ENCODE measurements around the gene KNOP1.
"Not testable (repeated sequence)": the region's sequence is repeated elsewhere in the genome, so short reads cannot be mapped to it uniquely, and the experiment has no call there.

Gene KNOP1

DNA sequence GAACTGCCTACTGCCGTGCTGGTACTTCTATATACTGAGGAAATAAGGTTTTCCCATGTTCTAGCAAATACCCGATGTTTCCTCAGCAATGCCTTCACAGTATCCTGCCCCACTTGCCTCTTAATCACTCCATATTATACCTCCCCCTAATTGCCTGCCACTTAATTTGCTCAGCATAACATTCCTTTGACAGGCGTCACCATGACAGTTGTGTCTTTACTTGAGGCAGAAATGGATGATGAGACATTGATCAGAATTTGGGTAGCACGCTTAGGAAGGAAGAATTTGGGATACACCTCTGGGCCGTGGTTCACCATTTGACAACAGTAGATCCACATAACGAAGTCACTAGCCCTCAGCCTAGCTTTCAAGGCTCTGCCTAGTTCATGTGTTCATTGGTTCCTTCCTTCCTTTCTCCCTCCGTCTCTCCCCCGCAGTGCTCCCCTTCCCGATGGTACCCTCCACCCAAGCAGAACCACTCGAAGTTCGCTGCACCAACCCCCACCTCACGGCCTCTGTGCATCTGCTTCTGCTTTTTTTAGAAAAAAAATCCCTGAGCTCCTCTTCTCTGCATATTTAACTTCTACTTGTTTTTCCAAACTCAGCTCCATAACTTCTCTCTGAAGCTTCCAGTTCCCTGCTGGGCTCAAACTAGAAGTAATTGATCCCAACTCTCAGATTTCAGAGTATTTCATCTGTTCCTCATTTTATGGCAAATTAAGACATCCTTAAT is 19.4 kb upstream of the KNOP1 start:
- DNase-seq = no peak

DNA sequence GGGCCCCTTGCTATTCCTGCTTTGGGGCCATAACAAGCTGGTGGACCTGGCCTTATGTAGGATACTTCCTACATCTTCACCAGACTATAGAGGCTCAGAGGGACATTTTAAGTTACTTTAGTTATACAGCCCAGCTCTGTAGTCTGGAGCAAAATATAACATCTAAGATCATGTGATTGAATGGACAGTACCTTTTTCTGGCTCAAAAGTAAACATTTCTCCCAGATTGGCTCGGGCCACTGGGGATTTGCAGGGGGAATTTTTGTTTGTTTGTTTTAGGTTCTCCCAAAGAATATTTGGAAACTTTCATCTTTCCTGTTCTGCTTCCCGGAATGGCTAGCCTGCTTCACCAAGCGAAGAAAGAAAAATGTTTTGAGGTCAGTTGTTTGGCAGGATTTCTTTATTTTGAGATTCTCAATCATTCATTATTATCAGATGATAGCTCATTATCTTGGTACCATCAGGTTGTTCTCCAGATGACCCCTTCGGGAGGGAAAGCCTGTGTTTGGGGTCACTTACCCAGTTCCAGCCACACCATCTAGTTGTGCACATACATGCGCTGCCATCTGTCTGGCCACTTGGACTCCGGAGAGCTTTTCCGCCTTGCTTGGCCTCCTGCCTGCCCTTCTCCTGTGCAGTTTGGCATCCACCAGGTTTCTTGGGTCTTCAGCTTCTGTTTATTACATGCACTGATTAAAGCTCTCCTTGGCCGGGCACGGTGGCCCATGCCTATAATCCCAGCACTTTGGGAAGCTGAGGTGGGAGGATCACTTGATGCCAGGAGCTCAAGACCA is 17.2 kb upstream of the KNOP1 start:
- no peak for DNase-seq

GRCh38 chr16:19733551-19733950 is 15.5 kb upstream of the KNOP1 start:
- DNase-seq = no peak

DNA sequence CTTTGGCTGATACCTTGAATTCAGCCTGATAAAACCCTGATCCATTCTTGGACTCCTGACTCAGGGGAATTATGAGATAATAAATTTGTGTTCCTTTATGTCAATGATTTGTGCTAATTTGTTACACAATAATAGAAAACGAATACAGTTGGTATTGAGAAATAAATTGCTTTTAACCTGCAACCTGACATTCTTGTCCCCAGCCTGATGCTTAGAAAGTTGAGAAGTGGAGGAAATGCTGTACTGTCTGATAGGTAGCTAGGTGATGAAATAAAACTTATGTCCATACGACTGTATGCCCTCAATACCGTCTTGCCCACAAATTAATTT is 10.6 kb upstream of the KNOP1 start:
- DNase-seq = no peak

GRCh38 chr16:19722981-19723380 is 5.0 kb upstream of the KNOP1 start:
- DNase-seq = no peak

DNA sequence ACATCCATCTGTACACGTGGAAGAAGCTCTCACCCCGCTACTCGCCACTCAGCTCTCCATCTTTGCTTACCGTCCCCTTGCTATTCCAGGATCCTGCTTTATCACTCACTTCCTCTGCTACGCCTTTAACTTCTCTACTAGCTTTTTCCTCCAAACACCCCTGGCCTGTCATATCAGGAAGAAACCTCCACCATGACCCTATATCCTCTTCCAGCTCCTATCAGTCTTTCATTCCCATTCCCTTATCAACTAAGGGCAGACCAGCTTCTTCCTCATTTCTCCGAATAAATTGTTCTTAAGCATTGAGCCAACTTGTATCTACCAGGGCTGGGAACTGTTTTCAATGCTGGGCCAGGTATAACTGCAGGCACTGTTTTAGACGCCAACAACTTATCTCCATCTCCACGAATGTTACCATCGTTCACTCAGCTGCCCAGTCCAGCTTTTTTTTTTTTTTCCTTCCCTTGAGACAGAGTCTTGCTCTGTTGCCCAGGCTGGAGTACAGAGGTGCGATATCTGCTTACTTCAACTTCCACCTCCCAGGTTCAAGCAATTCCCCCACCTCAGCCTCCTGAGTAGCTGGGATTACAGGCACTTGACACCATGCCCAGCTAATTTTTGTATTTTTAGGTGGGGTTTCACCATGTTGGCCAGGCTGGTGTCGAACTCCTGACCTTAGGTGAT is 4.4 kb upstream of the KNOP1 start:
- no peak for DNase-seq

DNA sequence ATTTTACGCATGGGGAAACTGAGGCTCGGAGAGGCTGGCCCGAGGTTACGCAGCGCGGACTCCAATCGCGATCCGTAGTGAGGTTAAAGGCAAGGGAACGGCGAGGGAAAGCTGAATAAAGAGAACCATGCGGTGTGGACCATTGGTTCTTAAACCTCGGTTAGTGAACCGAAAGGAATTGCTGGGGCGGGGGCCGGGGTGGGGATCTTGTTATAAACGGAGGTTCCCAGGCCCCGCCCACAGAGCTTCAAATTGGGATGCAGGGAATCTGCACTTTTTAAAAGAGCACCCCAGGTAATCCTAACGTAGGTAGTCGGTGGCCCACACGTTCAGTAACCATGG is 568 bp upstream of the KNOP1 start:
- peak; percentile 18 for DNase-seq

DNA sequence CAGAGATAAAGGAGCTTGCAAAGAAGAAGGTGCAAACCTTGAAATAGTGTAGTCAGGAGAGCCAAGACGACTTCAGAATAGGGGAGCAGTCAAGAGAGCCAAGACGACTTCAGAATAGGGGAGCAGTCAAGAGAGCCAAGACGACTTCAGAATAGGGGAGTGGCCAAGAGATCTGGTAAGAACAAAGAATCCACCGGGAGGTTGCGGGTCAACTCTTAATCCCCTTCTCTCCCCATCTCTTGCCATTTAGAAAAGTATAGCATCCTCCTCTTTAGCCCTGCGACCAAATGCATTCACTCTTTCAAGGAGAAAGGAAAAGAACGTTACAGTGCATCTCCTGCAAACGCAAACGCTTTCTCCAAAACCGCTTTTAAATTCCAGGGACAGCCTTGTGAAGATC is 713 bp downstream of the KNOP1 start:
- no peak for DNase-seq

DNA sequence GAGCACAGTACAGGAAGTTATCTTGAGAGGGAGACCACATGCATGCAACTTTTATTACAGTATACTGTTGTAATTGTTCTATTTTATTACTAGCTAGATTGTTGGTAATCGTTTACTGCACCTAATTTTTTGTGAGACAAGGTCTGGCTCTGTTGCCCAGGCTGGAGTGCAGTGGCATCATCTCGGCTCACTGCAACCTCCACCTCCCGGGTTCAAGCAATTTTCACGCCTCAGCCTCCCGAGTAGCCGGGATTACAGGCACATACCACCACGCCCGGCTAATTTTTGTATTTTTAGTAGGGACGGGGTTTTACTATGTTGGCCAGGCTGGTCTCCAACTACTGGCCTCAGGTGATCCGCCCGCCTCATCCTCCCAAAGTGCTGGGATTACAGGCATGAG is 1.3 kb downstream of the KNOP1 start:
- DNase-seq = not testable (repeated sequence)

DNA sequence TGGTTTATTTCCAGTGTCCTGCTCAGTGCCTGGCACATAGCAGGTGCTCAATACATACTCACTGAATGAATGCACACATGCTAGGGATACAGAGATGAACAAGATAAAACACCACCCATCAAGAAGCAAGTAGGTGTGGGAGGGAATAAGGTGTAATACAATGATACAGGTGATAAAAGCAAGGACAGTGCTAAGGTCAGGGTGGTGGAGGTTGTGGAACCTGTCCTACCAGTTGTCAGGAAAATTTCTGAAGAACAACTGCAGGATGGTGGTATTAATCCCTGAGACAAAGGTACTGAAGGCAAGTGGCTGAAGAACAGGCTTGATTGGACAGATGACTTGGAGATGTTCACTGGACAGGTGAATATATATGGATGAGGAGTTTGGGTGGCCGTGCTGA is 1.8 kb downstream of the KNOP1 start:
- DNase-seq = no peak

DNA sequence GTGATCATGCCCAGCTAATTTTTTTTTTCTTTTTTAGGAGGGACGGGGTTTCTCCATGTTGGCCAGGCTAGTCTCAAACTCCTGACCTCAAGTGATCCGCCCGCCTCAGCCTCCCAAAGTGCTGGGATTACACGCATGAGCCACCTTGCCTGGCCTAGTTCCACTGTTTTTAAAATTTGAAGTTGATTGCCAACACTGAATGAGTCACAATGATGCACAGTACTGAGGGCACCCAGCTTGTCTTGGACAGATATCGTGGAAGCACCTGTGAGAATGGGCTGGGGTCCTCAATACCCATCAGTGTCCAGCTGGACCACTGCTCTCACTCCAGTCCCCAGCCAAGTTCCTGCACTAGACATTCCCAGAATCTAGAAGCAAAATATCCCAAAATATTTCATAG is 2.5 kb downstream of the KNOP1 start:
- no peak for DNase-seq

DNA sequence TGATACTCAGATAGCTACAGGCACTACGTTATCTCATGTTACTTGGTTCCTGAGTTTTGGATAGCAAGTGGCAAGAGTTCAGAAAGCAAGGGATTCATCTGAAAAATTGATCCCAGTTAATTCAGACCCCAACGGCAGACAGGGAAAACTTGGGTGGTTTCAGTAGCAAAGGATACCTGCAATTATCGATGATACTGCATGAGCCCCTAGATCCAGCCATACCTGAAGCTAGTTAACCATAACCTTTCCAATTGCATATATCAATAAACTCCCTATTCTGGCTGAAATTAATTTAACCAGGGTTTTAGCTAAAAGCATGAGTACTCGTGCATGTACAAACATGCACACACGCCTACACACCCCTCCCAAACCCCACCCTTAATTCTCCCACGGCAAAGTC is 4.3 kb downstream of the KNOP1 start:
- DNase-seq = no peak

GRCh38 chr16:19712418-19713058 is 5.5 kb downstream of the KNOP1 start:
- no peak for DNase-seq

- no peak for DNase-seq
Observed at GRCh38 chr16:19711643-19712042, 6.4 kb downstream of the KNOP1 start.

DNA sequence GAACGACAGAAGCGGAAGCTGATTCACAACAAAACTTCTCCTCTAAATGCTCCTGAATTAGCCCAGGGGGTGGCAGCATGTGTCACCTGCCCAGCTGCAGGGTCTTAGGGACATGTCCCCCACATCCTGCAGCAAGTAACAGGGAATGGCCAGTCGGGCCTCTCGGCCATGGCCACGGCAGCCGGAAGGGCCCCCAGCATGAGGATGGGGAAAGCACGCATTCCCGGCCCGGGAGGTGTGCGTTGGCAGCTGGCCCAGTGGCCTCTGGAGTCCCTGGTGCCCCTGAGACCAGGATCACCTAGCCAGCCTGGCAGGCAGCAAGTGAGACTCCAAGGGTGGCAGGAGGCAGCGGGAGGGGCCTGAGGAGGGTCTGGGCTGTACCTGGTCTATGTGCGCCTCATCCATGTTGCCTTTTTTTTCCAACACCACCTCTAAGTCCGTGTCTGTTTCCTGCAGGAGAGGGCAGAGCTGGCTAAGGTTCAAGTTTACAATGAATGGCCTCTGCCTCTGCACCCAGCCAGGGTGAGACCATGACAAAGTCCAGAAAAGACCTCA is 7.0 kb downstream of the KNOP1 start:
- DNase-seq = no peak

DNA sequence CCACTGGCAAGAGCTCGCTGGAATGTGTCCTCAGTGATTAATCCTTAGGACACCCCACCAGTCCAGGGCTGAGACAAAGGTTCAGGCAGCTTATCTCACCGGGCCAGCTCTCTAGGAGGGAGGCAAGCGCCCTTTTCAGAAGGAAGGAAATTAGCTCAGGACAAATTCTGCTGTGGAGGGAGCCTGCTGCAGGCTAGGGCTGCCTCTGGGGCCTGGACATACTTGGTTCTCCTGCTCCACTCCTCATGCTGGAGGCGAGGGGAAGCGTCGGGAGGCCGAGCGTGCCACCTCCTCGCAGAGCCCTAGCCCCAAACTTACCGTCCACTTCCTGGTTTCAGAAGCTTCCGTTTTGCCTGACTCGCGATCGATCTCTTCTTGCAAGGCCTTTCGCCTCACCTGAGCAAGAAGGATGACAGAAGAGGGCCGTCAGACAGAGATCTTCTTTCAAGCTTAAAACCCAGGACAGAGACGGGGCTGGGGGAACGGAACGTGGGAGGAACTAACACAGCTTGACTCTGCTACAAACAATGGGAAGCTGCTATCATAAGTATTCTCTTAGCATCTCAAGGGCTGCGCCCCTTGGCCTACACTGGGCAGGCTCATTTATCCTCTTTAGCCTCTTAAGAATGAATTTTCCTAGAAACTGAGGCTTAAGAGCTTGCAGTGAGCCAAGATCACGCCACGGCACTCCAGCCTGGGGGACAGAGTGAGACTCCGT is 7.7 kb downstream of the KNOP1 start:
- no peak for DNase-seq

GRCh38 chr16:19709381-19710136 is 8.5 kb downstream of the KNOP1 start:
- no peak for DNase-seq

DNA sequence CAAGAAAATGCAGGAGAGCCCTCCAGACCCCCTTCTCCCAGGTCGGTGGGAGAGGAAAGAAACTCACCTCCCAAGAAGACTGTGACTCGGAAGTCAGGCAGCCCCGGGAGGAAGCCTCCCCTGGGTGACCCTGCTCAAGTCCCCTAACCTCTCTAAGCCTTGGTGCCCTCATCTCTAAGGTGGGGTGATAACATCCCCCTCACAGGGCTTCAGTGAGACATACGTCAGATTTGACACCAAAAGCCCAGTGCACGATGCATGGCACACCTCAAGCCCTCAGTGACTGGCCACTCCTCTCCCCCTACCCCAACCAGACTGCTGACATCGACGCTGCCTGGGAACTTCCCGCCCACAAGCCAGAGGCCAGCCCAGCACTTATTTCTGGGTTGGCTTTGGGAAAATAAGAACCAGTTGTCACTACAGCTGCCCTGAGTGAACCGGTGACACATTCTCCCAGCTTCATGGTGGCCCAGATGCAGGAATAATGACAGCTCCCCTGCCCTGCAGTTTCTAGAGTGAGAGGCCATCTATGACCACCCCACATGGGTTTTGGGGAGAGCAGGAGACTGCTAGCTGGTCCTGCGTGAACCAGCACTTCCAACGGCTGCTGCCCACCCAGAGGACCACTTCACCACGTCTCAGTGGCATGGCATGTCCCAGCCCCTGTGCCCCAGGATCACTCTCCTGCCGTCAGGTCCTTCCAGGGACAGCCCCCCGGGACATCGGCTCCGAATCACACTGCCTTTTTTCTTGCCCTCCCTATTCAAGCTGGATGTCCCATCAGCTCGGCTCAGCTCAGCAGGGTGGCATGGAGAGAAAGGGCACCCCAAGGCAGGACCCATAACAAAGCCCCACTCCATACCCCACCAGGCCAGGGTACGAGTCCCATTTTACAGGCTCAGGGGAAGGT is 9.5 kb downstream of the KNOP1 start:
- no peak for DNase-seq

DNA sequence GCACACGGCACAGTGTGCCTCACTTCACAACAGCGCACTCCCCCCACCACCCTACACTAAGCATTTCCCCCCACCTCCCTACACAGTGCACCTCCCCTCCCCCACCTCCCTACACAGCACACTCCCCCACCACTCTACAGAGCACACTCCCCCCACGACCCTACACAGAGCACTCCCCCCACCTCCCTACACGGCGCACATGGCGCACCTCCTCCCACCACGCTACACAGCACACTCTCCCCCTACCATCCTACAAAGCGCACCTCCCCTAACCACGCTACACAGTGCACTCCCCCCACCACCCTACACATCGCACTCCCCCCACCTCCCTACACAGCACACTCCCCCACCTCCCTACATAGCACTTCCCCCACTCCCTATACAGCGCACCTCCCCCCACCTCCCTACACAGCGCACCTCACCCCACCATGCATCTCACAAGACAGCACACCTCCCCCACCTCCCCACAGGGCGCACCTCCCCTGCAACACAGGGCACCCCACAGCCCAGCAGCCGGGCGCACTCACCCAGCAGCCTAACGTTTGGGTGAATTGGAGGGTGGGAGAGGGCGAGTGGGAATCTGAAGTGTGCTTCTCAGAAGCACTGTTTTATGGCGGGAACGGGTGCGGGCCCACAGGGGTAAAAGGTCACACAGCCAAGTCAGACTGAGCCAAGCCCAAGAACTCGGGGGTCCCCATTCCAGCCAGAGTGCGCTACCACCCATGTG is 10.3 kb downstream of the KNOP1 start:
- DNase-seq = no peak

- DNase-seq = no peak
Observed at GRCh38 chr16:19706846-19707245, 11.2 kb downstream of the KNOP1 start.

Data from suppressor macrophage treated with lipopolysaccharide for 4 hours (primary cell).